Activated gamma-delta T cell treated with Interleukin-2 at 50 U/mL for 16 hours (primary cell): Measurements from ENCODE around the gene STX8.
"Not testable (repeated sequence)": the region's sequence is repeated elsewhere in the genome, so short reads cannot be mapped to it uniquely, and the experiment has no call there.

Experiments
- DNase-seq: peaks from one replicate; pipeline ENCODE4 v3.0.0-alpha.2; 2020

Gene STX8, protein sequence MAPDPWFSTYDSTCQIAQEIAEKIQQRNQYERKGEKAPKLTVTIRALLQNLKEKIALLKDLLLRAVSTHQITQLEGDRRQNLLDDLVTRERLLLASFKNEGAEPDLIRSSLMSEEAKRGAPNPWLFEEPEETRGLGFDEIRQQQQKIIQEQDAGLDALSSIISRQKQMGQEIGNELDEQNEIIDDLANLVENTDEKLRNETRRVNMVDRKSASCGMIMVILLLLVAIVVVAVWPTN

DNA sequence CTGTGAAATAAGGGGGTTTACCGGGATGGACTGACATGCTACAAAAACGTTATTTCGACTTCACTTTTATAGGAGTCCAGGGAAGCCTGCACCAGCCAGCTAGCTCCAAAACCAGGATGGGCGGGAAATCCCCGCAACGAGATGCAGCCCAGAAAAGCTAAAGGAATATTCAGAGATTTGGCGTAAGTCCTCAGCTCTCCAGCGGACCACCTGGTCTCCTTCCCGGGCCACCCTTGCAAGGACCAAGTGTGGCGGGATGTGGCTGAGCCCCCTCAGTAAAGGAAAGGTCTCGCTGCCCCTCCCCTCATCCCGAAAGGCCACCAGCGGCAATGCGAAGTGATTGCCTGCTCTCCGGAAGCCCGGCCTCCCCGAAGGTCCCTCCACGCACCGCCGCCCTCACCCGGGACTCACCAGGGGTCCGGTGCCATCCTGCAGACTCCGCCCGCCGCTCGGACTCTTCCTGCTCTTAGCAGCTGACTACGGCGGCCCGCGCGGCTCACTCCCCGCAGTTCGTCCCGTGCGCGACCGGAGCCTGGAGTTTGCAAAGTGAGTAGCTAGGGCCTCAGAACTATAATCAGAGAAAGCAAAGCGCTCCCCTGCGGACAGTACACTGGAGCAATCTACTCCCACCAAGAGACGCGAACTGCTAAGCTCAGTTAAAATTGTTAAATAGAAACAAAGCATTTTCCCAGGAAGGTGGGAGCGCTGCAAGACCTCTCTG lies at the start of gene STX8:
Gene STX8 (minus strand): TSS at position 440 of the 721 bp plus-strand sequence. CDS start 12 bp downstream, at position 428.
- DNase-seq = peak; percentile 74

DNA sequence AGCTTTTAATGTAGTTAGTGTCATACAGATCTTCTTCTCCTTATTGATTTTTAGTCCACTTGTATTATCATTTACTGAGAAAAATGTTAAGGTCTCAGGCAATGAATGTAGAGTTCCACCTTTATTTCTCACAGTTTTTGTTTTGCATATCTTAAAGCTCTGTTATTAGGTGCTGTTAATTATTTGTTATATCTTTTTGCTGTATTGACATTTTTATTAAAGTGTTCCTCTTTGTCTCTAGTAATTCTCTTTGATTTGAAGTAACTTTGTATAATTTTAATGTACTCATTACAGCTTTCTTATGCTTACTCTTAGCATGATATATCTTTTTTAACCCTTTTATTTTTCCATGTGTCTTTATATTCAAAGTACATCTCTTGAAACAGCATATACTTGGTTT lies 47.3 kb upstream of the STX8 start:
- DNase-seq = no peak

DNA sequence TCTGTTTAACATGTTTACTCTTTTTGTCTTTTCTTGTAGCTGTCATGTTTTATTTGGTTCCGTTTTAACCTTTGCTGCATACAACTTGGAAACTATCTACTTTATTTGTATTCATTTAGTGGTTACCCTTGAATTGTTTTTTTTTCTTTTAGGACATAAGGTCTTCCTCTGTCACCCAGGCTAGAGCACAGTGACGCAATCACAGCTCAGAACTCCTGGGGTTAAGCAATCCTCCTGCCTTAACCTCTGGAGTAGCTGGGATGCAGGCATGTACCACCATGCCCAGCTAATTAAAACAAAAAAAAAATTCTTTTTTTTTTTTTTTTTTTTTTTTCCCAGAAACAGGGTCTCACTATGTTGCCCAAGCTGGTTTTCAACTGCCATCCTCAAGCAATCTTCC lies 39.9 kb upstream of the STX8 start:
- DNase-seq = no peak

DNA sequence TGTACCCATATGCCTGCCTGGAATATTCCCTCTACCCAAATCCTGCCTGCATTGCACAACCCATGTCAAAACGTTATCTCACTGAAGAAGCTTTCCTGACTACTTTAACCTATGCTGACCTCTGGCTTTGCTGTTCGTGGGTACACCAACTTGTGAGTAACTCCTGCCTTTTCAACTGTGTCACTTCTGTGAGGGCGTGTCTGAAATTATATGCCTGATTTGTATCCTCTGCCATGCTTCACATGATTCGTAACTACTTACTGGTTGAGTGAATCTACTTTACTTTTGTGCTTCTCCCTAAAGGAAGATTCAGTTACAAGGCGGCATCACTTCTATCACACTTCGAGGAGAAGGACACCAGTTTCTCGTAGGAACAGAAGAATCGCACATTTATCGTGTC lies 36.4 kb upstream of the STX8 start:
- DNase-seq = no peak

DNA sequence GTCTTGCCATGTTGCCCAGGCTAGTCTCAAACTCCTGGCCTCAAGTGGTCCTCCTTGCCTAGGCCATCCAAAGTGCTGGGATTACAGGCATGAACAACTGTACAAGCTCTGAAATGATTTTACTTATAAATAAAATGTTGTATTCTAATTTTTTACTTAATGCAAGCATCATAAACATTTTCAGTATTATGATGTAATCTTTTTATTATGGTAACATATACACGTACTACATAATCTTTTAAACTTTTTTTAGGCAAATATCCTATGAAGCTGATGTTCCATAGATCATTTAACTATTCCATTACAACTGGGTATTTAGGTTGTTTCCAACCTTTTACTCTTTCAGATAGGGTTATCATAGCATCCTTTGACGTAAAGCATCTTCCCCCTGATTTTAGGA lies 35.9 kb upstream of the STX8 start:
- no peak for DNase-seq

DNA sequence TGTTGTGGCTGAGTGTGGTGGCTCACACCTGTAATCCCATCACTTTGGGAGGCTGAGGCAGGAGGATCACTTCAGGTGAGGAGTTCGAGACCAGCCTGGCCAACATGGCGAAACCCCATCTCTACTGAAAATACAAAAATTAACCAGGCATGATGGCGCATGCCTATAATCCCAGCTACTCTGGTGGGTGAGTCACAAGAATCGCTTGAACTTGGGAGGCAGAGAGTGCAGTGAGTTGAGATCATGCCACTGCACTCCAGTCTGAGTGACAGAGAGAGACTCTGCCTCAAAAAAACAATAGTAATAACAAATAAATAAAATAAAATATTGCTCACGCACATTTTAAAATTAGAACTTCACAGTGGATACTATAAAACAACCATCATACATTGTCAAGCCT lies 31.4 kb upstream of the STX8 start:
- DNase-seq = not testable (repeated sequence)

DNA sequence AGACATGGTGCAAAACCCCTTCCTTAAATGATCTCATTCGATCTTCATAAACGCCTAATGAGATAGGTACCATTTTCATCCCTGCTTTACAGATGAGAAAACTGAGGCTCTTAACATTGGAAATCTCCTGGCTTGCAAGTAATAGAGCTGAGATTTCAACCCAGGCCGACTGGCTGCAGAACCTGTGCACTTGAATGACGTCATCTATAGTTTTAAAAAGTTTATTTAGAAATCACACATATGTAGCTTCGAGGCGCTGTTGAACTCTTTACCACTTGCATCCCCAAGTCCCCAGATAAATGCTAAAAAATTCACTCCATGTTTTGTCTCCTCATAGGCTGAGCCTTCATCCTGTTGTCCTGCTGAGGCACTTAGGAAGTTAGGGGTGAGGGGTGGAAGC lies 30.8 kb upstream of the STX8 start:
- no peak for DNase-seq

DNA sequence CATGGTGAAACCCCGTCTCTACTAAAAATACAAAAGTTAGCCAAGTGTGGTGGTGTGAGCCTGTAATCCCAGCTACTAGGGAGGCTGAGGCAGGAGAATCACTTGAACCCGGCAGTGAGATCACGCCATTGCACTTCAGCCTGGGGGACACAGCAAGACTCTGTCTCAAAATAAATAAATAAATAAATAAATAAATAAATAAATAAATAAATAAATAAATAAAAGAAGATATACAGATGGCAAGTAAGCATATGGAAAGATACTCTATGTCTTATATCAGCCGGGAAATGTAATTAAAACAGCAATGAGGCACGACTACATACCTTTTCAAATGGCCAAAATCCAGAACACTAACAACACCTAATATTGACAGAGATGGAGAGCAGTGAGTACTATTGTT lies 29.0 kb upstream of the STX8 start:
- DNase-seq = not testable (repeated sequence)

DNA sequence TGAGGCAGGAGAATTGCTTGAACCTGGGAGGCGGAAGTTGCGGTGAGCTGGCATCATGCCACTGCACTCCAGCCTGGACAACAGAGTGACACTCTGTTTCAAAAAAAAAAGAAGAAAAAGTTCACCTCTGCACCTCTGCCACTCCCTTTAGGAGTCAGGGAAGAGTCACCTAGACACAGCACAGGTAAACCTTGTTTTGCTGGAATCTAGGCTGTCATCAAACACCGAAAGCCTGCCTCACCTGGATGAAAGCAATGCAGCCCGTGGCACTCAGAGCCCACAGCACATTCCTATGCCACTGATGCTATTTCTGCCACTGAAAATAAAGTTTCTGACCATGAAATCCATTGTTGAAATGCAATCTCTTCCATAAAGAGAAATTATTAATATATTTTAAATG lies 23.0 kb upstream of the STX8 start:
- no peak for DNase-seq

DNA sequence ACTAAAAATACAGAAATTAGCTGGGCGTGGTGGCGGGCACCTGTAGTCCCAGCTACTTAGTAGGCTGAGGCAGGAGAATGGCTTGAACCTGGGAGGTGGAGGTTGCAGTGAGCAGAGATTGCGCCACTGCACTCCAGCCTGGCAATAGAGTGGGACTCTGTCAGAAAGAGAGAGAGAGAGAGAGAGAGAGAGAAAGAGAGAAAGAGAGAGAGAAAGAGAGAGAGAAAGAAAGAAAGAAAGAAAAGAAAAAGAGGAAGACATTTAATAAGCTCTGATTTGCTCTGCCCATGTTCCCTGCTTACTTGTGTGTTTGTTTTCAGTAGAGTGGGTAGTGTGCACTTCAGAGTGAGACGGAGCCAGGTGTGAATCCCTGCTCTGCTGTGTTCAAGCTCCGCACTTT lies 22.0 kb upstream of the STX8 start:
- not testable (repeated sequence) for DNase-seq

DNA sequence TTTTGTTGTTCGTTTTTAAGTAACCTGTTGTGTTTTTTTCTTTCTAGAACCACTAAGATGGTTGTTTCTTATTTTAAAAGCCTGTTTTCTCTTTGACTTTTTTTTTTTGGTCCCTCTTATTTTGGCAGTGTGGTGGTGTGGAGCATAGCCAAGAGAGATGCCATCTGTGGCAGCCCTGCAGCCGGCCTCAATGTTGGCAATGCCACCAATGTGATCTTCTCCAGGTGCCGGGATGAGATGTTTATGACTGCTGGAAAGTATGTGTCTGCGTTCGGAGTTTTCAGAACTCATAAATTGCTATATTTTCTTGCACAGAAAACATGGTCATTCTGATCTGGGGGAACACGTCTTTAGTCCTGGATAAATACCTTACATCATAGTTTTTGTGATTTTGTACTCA lies 18.4 kb upstream of the STX8 start:
- DNase-seq = no peak

DNA sequence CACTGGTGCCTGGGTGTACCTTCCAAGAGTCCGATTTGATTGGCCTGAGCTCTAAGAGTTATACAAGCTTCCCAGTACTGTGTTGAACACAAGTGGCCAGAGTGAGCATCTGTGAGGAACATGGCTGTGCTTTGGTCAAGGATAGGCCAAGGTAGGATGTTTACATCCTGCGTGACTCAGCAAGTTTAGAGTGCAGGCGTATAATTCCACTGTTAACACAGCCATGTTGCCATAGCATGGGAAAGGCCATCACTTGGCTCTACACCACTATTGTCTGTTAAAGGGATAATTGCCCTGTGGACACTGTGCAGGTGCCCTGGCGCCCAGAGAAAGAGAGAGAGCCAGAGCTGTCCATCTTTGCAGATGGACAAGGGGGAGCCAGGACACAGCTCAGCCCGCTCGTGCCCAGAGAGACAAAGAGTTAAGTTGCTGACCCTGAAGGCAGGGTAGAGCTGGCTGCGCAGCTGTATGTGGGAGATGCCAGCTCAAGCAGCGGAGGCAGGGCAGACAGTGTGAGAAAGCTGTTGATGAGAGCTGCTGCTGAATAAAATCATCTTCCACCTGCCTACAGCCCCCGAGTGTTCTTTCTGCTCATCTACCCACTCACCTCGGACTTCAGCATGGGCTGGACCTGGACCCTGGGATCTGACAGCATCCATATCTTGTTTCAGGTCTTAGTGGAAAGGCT lies 12.5 kb upstream of the STX8 start:
- no peak for DNase-seq

DNA sequence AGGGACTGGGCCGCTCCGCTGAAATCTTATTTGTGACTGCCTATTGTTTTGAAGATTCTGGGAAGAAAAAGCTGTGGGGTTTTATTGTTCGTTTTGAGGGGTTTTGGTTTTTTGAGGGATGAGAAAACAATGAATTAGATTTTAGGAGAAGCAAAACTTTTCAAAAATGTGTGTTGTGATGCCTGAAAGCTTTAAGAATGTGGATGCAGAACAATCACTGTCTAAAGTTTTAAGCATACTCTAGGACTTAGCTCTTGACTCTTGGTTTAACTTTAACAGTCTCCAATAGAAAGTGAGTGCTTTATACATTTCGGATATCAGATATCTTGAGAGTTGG lies 1.7 kb upstream of the STX8 start:
- DNase-seq = no peak

DNA sequence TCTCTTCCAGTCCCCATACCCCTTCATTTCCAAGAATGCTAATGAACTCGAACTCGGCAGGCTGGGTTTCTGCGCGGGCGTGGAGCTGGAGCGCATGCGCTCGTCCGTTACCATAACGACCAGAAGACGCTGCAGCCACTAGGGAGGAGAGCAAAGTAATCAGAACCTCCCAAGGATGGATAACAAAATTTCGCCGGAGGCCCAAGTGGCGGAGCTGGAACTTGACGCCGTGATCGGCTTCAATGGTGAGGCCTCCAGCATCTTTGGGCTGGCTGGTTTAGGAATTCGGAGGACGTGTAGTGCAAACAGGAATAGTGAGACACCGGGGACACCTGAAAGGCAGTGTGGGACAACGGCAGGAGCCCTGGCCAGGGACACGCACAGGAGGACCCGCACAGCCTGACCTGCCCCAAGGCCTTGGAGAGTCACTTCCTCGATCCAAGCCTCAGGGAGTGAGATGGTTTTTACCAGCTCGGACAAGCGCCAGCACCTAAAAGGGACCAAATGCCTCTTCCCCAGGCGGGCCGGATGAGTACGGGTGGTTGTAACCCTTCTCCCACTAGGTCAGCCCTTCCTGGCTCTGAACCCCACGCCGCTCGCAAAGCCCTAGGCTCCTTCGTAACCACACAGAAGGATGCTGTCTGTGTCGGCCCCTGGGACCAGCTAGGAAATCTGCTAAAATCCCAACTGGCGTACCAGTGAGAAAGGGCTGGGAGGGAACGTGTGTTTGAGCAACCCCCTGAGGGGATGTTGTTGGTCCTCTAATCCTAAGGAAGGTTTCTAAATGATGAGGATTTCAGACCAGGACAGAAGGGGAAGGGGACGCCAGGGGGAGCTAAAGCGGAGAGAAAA lies 1.1 kb upstream of the STX8 start, which contains the start of gene CFAP52:
Gene CFAP52 (plus strand): TSS at position 122 of the 852 bp plus-strand sequence. CDS start 54 bp downstream, at position 176.
- DNase-seq = peak; percentile 61

DNA sequence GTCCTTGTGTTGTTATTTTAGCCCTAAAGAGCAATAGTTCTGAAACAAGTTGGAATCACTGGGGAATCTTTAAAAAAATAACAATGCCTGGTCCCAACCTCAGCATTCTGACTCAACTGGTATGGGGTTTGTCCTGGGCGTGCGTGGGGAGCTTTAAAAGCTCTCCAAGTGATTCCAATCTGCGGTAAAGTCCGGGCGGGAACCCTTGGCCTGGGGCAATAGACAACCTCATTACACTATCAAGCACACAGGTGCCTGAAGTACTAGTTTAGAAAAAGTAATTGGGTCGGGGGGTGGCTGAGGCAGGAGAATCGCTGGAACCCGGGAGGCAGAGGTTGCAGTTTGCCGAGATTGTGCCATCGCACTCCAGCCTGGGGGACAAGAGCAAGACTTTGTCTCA lies 4.4 kb downstream of the STX8 start:
- no peak for DNase-seq

DNA sequence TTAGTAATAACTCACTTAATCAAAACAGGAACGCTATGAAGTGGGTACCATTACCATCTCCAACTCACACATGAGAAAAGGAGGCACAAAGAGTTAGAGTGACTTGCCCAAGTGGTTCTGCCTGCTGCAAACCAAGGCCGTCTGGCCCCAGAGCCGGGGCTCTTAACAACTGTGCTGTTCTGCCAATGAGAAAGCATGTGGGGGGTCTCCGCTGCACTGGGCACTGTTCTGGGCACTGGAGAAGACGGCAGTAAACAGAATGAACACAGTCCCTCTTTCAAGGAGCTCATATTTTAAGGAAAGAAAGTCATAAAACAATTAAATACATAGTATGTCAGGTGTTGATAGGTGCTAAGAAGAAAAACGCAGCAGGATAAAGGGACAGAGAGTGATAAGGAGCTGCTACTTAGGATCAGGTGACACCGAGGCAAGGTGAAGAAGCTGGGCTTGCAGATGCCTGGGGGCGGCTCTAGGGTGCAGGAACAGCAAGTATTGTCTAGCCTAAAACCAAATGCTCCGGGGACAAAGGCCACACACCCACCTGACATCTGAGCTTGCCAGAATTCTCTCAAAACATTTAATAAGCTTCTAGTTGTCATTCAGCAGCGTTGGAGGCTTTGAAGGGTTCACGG lies 6.5 kb downstream of the STX8 start:
- no peak for DNase-seq

DNA sequence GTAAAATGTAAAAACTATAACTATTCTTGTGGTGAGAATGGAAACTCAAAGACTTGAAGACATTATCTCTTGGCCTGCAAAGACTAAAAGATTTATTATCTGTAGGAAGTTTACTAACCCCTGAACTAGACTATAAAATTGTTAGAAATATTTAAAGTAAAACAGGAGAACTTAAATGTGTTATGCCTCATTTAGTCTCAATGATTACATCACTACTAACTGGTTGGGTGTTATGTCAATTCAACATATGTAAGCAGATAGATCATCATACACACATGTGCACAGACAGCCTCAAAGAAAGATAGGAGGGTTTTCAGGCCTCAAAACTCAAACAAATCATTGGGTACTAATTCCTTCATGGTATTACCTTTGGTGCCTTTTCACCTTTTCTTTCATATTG lies 7.6 kb downstream of the STX8 start:
- no peak for DNase-seq

DNA sequence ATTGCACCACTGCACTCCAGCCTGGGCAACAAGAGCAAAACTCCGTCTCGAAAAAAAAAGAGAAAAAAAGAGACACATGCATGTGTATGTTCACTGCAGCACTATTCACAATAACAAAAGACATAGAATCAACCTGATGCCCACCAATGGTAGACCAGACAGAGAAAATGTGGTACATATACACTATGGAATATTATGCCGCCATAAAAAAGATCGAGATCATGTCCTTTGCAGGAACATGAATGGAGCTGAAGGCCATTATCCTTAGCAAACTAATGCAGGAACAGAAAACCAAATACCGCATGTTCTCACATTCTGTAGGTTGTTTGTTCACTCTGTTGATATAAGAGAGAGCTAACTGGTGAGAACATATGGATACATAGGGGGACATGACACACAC lies 8.9 kb downstream of the STX8 start:
- DNase-seq = not testable (repeated sequence)

DNA sequence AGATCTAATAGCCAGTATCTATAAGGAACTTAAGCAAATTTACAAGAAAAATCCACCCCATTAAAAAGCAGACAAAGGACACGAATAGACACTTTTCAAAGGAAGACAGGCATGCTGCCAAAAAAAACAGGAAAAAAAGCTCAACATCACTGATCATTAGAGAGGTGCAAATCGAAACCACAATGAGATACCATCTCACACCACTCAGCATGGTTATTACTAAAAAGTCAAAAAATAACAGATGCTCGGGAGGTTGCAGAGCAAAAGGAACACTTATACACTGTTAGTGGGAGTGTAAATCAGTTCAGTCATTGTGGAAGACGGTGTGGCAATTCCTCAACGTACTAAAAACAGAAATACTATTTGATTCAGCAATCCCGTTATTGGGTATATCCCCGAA lies 9.6 kb downstream of the STX8 start:
- DNase-seq = no peak

DNA sequence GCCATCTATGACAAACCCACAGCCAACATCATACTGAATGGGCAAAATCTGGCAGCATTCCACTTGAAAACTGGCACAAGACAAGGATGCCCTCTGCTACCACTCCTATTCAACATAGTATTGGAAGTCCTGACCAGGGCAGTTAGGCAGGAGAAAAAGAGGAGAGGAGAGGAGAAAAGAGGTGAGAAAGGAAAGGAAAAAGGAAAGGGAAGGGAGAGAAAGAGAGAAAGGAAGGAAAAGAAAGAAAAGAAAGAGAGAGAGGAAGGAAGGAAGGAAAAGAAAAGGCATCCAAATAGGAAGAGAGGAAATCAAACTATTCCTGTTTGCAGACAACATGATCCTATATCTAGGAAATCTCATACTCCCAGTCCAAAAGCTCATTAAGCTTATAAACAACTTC lies 11.5 kb downstream of the STX8 start:
- DNase-seq = no peak

DNA sequence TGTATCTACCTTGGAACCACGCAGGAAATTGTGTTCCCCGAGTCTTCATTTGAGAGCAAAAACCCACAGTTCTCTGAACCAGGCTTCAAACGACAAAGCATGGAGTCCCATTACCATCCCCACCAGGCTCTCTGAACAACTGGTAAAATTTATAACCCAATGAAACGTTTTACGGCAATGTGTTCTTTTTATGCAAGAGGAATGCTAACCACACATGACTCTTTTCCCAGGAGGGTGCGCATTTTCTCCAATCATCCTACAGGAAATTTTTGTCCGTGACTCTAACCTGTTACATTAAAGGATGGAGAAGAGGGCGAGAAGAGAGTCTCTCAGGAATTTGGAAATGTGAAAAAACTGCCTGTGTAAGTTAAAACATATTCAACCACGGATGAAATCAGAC lies 17.8 kb downstream of the STX8 start:
- DNase-seq = no peak

DNA sequence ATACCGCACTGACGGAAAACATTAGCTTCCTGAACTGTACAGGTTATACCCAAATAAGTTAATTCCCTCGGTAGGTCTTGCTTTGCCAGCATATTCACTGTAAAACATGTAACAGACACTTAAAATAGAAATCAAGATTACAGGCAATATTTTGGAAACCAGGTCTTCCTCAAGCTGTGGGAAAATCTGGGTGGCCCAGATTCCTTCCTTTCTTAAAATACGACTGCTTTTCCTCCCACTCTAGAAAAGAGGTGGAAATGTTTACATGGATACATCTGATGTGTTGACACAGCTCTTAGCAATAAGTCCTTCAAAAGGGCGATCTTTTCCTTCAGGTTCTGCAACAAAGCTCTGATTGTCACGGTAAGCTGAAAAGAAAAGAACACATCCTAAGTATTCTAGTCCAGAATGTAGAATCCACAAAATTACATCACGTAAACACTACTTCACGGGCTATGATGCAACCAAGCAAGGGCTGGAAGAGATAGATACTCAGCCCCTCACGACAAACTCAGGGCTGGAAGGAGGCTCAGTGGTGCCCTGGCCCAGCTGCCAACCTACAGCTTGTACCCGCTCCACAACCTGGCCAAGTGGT lies 18.4 kb downstream of the STX8 start:
- DNase-seq = no peak
